Colonic mucosa (tissue), 4 donors: ENCODE results near the gene GAA. TPM values are rescaled to one million over a fixed set of nuclear protein-coding genes. Genes with fewer than 3 reads are reported as not detected.
"Not testable (repeated sequence)": the region's sequence is repeated elsewhere in the genome, so short reads cannot be mapped to it uniquely, and the experiment has no call there.

Source experiments
- DNase-seq: peaks from one replicate; pipeline ENCODE4 v3.0.0-alpha.2; 2020
- H3K27ac ChIP-seq: fragments of 200-600 bp; one replicate; pipeline ENCODE4 v1.8.0; 2021
- H3K27me3 ChIP-seq: fragments of 200-600 bp; one replicate; pipeline ENCODE4 v1.8.0; 2021
- H3K36me3 ChIP-seq: fragments of 200-600 bp; one replicate; pipeline ENCODE4 v1.8.0; 2021
- H3K4me1 ChIP-seq: fragments of 200-600 bp; one replicate; pipeline ENCODE4 v1.8.0; 2021; ENCODE audit warnings: mild to moderate bottlenecking
- H3K4me3 ChIP-seq: fragments of 200-600 bp; one replicate; pipeline ENCODE4 v1.8.0; 2021
- H3K9ac ChIP-seq, 2 donors: one replicate each; pipeline ENCODE4 v1.7.0; 2013; ENCODE audit warnings: control low read depth in 2 of 2, low read depth in 2 of 2, low read length in 2 of 2
- H3K9me3 ChIP-seq: fragments of 200-600 bp; one replicate; pipeline ENCODE4 v1.8.0; 2021
- intact Hi-C: fragments of 100-400 bp; cut with DNase I; formaldehyde crosslinking; loops from one replicate; pipeline ENCODE4 v1.14.1; 2022
- total RNA-seq, 2 donors: library from RNA; stranded (reverse); fragmentation: NEBNext Ultra II Directional in 1 of 2; extraction: Animal tissue kit (Norgen Biotek cat#: 25700) in 1 of 2; gene quantifications; one replicate each; pipeline ENCODE4 v1.2.1, GENCODE V29; 2021
- TF ChIP-seq, protein P1 (sequence below): fragments of 200-600 bp; IDR thresholded peaks from one replicate; pipeline ENCODE4 v1.8.0; 2022; ENCODE audit warnings: antibody characterized with exemption, mild to moderate bottlenecking
- donor health status: healthy.
- donor health status: DM: no; HTN: no; CAD: no.
- donor health status: DM: no; HTN: no; CAD: no.

The GAA gene
- total RNA-seq, 2 donors from 2014 or later: 34.0 to 59.4 TPM

DNA sequence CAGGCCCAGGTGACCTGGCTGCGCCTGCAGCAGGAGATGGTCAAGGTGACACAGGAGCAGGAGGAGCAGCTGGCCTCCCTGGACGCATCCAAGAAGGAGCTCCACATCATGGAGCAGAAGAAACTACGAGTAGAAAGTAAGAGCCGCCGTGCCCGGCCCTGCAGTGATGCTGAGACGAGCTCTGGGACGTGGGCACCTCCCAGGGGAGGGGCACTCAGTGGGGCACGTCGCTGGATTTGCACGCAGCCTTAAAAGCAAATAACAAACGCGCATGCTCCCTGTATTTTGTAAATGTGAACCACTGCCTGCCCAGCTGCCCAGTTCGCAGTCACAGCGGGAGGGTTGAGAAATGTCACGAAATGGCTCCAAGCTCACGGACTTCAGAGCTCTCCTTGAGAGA lies 15.3 kb upstream of the GAA start:
- TF ChIP-seq, protein P1, sequence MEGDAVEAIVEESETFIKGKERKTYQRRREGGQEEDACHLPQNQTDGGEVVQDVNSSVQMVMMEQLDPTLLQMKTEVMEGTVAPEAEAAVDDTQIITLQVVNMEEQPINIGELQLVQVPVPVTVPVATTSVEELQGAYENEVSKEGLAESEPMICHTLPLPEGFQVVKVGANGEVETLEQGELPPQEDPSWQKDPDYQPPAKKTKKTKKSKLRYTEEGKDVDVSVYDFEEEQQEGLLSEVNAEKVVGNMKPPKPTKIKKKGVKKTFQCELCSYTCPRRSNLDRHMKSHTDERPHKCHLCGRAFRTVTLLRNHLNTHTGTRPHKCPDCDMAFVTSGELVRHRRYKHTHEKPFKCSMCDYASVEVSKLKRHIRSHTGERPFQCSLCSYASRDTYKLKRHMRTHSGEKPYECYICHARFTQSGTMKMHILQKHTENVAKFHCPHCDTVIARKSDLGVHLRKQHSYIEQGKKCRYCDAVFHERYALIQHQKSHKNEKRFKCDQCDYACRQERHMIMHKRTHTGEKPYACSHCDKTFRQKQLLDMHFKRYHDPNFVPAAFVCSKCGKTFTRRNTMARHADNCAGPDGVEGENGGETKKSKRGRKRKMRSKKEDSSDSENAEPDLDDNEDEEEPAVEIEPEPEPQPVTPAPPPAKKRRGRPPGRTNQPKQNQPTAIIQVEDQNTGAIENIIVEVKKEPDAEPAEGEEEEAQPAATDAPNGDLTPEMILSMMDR: no peak
- intact Hi-C loops: no loop called here
- no peak overlapping the region for H3K9ac ChIP-seq
- no peaks in the 10 kb centered on the region for H3K4me1 ChIP-seq
- no peaks in the 10 kb centered on the region for H3K36me3 ChIP-seq
- no peak overlapping the region for H3K4me3 ChIP-seq
- no peak overlapping the region for H3K27ac ChIP-seq
- DNase-seq: no peak
- no peaks in the 10 kb centered on the region for H3K27me3 ChIP-seq
- no peaks in the 10 kb centered on the region for H3K9me3 ChIP-seq

DNA sequence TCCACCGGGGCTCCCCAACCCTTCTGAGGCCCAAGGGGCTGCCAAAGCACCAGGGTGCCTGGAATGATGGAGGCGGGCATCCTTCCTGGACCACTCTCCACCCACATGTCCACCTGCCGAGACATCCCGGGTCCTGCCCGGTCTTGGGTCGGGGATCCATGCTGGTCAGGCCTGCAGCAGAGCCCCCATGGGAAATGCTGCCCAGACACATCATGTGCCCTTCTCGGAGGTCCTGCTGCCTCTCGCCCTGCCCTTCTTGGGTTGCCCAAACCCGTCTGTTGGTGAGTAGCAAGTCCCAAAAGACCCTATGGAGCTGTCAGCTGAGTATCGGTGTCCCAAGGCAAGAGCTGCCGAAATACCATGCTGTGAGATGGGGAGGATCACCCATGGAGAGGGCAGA lies 14.8 kb upstream of the GAA start:
- no peak overlapping the region for H3K27ac ChIP-seq

GRCh38 chr17:80087346-80088265 lies 13.8 kb upstream of the GAA start:
- no peak for DNase-seq
- Histone ChIP-seq H3K9ac (no peak overlapping the region), H3K4me1 (no peaks in the 10 kb centered on the region), H3K36me3 (no peaks in the 10 kb centered on the region), H3K27me3 (no peaks in the 10 kb centered on the region), H3K27ac (no peak overlapping the region), H3K9me3 (no peaks in the 10 kb centered on the region), H3K4me3 (no peak overlapping the region)
- TF ChIP-seq, protein P1: no peak
- intact Hi-C loops: no loop called here

More for the DNA sequence above, 14.8 kb upstream of the GAA start:
- intact Hi-C loops: no loop called here
- H3K36me3 ChIP-seq: no peaks in the 10 kb centered on the region
- H3K9ac ChIP-seq: no peak overlapping the region
- H3K9me3 ChIP-seq: no peaks in the 10 kb centered on the region
- H3K27me3 ChIP-seq: no peaks in the 10 kb centered on the region
- H3K4me3 ChIP-seq: no peak overlapping the region
- TF ChIP-seq, protein P1: no peak
- H3K4me1 ChIP-seq: no peaks in the 10 kb centered on the region
- DNase-seq: no peak

GRCh38 chr17:80089762-80090161 lies 11.6 kb upstream of the GAA start:
- no peak overlapping the region for H3K27ac ChIP-seq
- H3K4me1 ChIP-seq: no peaks in the 10 kb centered on the region
- intact Hi-C loops: no loop called here
- TF ChIP-seq, protein P1: no peak
- no peaks in the 10 kb centered on the region for H3K36me3 ChIP-seq
- H3K4me3 ChIP-seq: no peak overlapping the region
- H3K27me3 ChIP-seq: no peaks in the 10 kb centered on the region
- DNase-seq: no peak
- no peak overlapping the region for H3K9ac ChIP-seq
- no peaks in the 10 kb centered on the region for H3K9me3 ChIP-seq

GRCh38 chr17:80090164-80090563 lies 11.2 kb upstream of the GAA start:
- DNase-seq, H3K27me3 ChIP-seq, H3K4me3 ChIP-seq, H3K4me1 ChIP-seq, H3K36me3 ChIP-seq, H3K9me3 ChIP-seq, H3K9ac ChIP-seq, intact Hi-C loops, H3K27ac ChIP-seq: not testable (repeated sequence)

- TF ChIP-seq, protein P1: no peak
- H3K27ac ChIP-seq: no peak overlapping the region
- H3K4me1 ChIP-seq: no peaks in the 10 kb centered on the region
- no peak overlapping the region for H3K9ac ChIP-seq
- no peaks in the 10 kb centered on the region for H3K27me3 ChIP-seq
- H3K4me3 ChIP-seq: no peak overlapping the region
- DNase-seq: no peak
- intact Hi-C loops: no loop called here
- no peaks in the 10 kb centered on the region for H3K36me3 ChIP-seq
- H3K9me3 ChIP-seq: no peaks in the 10 kb centered on the region
These were observed 10.0 kb upstream of the GAA start for GRCh38 chr17:80091376-80091775.
